C4-2B (cell line): ENCODE results near the gene RNF149.

Source experiments
- CTCF ChIP-seq: fragments of 450-650 bp; conservative IDR thresholded peaks from 2 replicates; pipeline ENCODE4 v1.5.1; 2017; ENCODE audit warnings: mild to moderate bottlenecking
- ZFX ChIP-seq: fragments of 450-650 bp; IDR thresholded peaks from 2 replicates; pipeline ENCODE4 v1.6.1; 2017

DNA sequence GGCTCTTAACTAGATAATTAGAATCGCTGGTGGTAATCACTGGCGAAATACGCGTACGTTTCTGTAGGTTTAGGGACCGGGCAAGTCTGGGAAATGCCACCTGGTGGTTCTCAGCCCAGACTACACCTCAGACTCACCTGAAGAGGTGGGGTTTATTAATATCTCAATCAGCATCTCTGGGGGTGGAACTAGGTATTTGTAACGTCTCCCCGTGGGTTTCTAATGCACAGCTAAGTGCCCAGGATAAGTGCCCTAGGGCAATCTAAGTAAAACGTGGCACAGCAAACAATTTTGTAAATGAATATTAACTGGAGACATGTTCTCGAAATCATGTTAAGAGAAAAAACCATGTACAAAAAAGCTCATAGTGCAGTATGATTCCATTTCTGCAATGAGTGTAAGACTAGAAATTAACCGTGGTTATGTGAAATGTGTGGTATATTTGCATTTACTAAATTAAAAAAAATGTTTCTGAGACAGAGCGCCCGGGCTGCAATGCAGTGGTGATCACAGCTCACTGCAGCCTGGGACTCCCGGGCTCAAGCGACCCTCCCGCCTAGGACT lies 56.6 kb downstream of the RNF149 start:
- TF ChIP-seq CTCF (peak; percentile 84), ZFX (no peak)
